NOMO-1 treated with DMSO at 0.1 percent for 48 hours (cell line): ENCODE measurements around the gene ERBB4.

Experiments used
- DNase-seq: peaks from one replicate; lab custom pipeline; 2025; ENCODE audit not compliant: unreplicated experiment; lab: John Stamatoyannopoulos, UW

Gene ERBB4

DNA sequence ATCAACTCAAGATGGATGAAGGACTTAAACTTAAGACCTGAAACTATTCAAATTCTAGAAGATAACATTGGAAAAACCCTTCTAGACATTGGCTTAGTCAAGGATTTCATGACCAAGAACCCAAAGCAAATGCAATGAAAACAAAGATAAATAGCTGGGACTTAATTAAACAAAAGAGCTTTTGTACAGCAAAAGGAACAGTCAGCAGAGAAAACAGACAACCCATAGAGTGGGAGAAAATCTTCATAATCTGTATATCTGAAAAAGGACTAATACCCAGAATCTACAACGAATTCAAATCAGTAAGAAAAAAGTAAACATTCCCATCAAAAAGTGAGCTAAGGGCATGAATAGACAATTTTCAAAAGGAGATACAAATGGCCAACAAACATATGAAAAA, 171.2 kb downstream of the ERBB4 start:
- DNase-seq, result no peak

GRCh38 chr2:212364112-212364985, 174.3 kb downstream of the ERBB4 start:
- DNase-seq, result no peak

DNA sequence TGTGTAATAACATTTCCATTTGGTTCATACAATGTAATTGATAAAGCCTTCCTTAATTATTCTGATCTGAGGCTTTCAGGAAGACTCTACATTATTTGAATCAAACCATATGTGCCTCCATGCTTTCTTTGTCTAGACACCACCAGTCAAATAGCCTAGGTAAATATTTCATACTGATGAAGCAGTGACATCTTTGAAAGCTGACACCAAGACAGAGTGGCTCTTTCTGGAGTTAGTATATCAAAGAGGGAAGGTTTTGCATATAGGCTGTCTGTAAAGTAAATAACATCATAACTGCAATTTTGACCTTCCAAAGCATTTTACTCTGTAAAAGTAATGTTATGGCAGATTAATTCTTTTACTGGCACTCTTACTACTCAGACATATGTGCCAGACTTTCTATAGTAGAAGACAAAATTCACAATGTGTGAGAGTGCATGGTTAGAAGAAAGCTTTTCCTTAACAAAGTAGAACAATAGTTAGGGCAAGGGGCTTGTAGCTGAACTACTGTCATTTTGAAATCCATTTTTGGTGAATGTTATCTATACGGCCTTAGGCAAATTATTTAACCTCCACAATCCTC, 177.3 kb downstream of the ERBB4 start:
- DNase-seq, result no peak

GRCh38 chr2:212360068-212360460, 178.5 kb downstream of the ERBB4 start:
- no peak for DNase-seq

GRCh38 chr2:212359425-212360067, 179.1 kb downstream of the ERBB4 start:
- no peak for DNase-seq

DNA sequence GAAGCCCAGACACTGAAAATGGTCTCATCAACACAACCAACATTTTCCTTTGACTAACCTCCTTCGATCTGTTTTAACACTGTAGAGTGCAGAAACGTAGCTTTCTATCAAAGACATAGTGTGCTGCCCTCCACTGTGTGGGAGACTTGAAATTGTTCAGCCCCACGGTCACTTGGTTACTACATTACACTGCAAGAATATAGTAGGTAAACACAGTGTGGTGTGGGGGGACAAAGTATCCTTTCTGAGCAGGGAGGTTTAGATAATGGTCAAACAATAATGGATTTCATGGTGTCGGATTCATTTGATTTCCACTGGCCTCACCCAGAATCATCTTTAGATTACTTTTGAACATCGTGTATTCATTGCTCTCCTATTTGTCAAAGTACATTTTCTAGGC, 181.0 kb downstream of the ERBB4 start:
- DNase-seq, result no peak

GRCh38 chr2:212354382-212354781, 184.2 kb downstream of the ERBB4 start:
- DNase-seq, result no peak

GRCh38 chr2:212348501-212348900, 190.1 kb downstream of the ERBB4 start:
- no peak for DNase-seq

- DNase-seq, result no peak
These were observed 191.7 kb downstream of the ERBB4 start for GRCh38 chr2:212346865-212347264.

- DNase-seq, result no peak
These were observed 192.6 kb downstream of the ERBB4 start for GRCh38 chr2:212345966-212346365.

- no peak for DNase-seq
These were observed 194.5 kb downstream of the ERBB4 start for GRCh38 chr2:212344131-212344530.

GRCh38 chr2:212343167-212343566, 195.4 kb downstream of the ERBB4 start:
- DNase-seq, result no peak

DNA sequence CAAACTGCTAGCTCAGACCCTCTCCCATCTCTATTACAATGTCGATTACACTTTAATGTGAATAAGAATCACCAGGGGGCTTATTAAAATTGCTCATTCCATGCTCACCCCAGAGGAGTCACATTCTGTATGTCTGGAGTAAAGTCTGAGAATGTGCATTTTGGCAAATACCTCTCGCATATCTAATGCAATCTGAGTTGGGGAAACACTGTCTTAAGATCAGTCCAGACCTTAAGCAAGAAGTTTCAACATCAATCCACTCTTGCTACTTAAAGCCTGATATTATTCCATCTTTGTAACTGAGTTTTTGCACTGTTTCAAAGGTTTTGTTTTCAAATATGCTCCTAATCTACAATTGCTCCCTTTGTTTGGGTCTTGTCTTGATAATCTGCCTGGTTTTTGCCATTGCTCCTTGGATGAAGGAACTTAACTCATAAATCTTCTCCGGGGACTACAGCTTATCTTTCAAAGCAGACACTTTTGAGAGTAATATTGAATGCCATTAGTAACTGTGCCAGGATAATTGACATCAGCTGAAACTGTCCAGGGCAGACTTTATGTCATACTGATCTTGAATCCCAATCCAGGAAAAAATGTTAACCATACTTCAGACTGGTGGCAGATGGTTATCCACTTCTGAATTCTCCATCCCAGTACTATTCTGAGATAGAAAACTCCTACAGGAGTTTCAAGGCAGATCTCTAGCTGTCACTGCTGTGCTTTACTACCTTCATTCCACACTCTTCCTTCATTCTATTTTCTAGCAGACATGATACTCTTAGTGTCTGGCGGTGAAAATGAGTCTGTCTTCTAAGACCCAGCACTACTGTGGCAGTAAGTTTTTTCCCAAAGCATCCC, 200.9 kb downstream of the ERBB4 start:
- no peak for DNase-seq

GRCh38 chr2:212337036-212337435, 201.6 kb downstream of the ERBB4 start:
- no peak for DNase-seq

DNA sequence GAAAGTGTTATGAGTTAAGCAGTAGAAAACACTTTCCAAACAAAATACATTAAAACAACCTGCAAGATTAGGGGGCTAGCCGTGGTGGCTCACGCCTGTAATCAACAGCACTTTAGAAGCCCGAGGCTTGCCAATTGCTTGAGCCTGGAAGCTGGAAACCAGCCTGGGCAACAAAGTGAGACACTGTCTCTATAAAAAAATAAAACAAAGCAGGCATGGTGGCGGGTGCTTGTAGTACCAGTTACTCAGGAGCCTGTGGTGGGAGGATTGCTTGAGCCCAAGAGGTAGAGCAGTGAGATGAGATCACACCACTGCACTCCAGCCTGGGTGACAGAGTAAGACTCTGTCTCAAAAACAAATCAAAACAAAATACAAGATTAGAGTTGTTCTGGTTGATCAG, 208.3 kb downstream of the ERBB4 start:
- no peak for DNase-seq

GRCh38 chr2:212328712-212329496, 209.7 kb downstream of the ERBB4 start:
- DNase-seq, result no peak

- DNase-seq, result no peak
These were observed 210.5 kb downstream of the ERBB4 start for GRCh38 chr2:212328136-212328535.

GRCh38 chr2:212327171-212327809, 211.3 kb downstream of the ERBB4 start:
- no peak for DNase-seq

- DNase-seq, result no peak
These were observed 220.0 kb downstream of the ERBB4 start for GRCh38 chr2:212318636-212319035.

DNA sequence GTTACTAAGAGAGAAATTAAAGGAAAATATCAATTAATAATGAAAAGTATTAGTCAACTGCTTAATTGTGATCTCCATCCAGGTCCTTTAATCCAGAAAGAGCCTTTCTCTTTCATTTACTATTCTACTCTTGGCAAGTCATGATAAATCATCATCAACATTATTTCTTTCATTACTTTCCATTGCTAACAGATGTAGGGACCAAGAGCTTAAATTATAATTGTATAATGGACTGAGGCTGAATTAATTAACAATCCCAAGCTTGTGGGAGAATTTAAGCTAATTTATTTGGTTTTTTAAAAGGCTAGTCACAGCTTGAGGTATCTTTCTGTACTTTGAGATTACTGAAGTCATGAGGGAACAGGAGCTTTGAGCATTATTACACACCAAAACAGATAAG, 223.9 kb downstream of the ERBB4 start:
- DNase-seq, result no peak
